Measurements from ENCODE around the gene PSMA1. TPM values are rescaled to one million over a fixed set of nuclear protein-coding genes. Genes with fewer than 3 reads are reported as not detected.

The PSMA1 gene
- polyA plus RNA-seq, 2 of the 4 experiments (the other 2 are of a cell fraction), result 299 to 370 TPM

DNA sequence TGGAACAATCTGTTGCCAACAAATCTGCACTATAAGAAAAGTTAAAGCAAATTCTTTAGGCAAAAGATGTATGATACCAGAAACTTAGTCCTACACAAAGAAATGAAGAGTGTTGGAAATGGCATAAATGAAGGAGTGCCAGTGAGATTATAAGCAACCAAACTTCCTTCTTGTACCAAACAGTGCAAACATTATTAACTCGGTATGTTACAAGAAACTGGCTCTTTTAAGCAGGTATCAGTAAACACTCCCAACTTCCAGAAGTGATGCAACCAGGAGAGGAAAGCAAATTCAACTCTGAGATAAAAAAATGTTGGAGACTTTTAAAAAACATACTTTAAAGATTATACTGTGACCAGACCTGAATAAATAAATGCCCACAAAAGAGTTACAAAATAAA, 49.1 kb downstream of the PSMA1 start:
- FAIRE-seq (no peak), ATAC-seq (no peak), DNase-seq (ENCODE audit: low read depth in 1 of 2, low spot score in 1 of 2) (no peak)
- no peaks in the 10 kb centered on the region for H3K4me1 ChIP-seq
- no peak overlapping the region for H3K4me3 ChIP-seq
- no peak overlapping the region for H3K27ac ChIP-seq
- 32% methylated on average over 1 of the region's 1 CpG for WGBS (ENCODE audit: missing lambda C conversion rate)
- TF ChIP-seq CEBPB (IDR thresholded peaks at IDR 0.05), result 0 out of 4 replicates have a peak, but pooled peaks of 1 of the 2 experiments have one; percentile 8
- TF ChIP-seq EHF (CRISPR knock-in tag; IDR thresholded peaks at IDR 0.05), result no peak
- no peak for TF ChIP-seq FOSB (CRISPR knock-in tag; IDR thresholded peaks at IDR 0.05)
- POLR2A ChIA-PET, result no interaction called here
- no peaks in the 10 kb centered on the region for H3K9me3 ChIP-seq
- no peak overlapping the region for H3K4me2 ChIP-seq
- CTCF ChIA-PET, result interaction anchor here (0.7 to 4.6 kb wide), 5 partner anchors 11 to 474 kb away, joined by 3 to 25 read pairs (median 5); no protein-coding TSS in a partner anchor

DNA sequence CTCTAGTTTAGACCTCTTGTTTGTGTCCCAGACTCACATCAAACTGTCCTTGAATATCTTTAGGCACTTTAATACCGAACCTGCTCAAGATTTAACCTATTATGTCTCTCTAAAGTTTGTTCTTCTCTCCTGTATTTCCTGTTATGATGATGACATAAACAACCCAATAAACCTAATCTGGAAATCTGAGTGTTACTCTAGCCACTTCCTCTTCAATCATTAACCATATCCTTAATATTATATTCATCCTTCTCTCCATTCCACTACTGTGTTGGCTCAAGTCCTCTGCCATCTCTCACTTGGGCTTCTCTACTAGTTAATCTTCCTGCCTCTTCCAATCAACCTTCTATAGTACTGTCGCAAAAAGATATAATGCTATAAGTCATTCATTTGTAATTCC, 56.6 kb downstream of the PSMA1 start:
- TF ChIP-seq ESRRA (IDR thresholded peaks at IDR 0.05; ENCODE audit: borderline replicate concordance, low read length), result no peak
- no peak for TF ChIP-seq CEBPB (IDR thresholded peaks at IDR 0.05)
- no peak for TF ChIP-seq POLR2A (IDR thresholded peaks at IDR 0.05; ENCODE audit: low read length)
- TF ChIP-seq CHD4 (IDR thresholded peaks at IDR 0.05; ENCODE audit: borderline replicate concordance), result no peak
- TF ChIP-seq EHF (CRISPR knock-in tag; IDR thresholded peaks at IDR 0.05), result no peak
- no peak for TF ChIP-seq HOXB5 (CRISPR knock-in tag; IDR thresholded peaks at IDR 0.05)
- no peak for TF ChIP-seq POLR2AphosphoS2 (conservative IDR thresholded peaks at IDR 0.05; ENCODE audit: low read length)
- no peak for TF ChIP-seq RCOR1 (IDR thresholded peaks at IDR 0.05; ENCODE audit: low read depth, low read length)
- TF ChIP-seq FOSL2 (IDR thresholded peaks at IDR 0.05), result no peak
- TF ChIP-seq FOSL2 (CRISPR knock-in tag; IDR thresholded peaks at IDR 0.05), result no peak
- Histone ChIP-seq H3K4me1 (no peaks in the 10 kb centered on the region), H3K27ac (no peak overlapping the region), H3K4me2 (no peak overlapping the region), H3K9me3 (no peaks in the 10 kb centered on the region), H3K4me3 (no peak overlapping the region)
- FAIRE-seq, result no peak
- POLR2A ChIA-PET, result no interaction called here
- CTCF ChIA-PET, result interaction anchor here (0.7 to 13.7 kb wide), 5 partner anchors 8 to 160 kb away, joined by 3 to 258 read pairs (median 5); no protein-coding TSS in a partner anchor
- 69% methylated on average over 2 of the region's 2 CpGs for WGBS (ENCODE audit: missing lambda C conversion rate)
- no peak for ATAC-seq
- no peak for DNase-seq (ENCODE audit: low read depth in 1 of 2, low spot score in 1 of 2)

DNA sequence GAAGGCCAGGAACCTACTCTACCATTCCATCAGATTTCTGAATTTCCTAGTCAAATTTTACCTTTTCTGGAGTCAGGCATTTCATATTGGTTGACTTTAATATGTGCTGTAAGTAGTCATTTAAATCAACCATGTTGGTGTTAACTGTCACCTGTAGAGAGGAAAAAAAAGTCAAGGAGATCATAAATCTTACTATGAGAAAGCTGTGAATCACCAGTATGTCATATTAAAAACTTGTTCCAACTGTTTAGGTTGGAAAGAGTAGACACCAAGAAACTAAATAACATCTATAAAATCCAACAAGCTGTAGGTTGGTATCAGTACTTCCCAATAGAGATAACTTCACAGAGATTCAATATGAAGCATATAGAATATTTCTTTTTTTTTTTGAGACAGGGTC, 60.0 kb downstream of the PSMA1 start:
- H3K4me3 ChIP-seq, result no peak overlapping the region
- no peak for TF ChIP-seq HEYL (CRISPR knock-in tag; IDR thresholded peaks at IDR 0.05)
- TF ChIP-seq, protein P1, sequence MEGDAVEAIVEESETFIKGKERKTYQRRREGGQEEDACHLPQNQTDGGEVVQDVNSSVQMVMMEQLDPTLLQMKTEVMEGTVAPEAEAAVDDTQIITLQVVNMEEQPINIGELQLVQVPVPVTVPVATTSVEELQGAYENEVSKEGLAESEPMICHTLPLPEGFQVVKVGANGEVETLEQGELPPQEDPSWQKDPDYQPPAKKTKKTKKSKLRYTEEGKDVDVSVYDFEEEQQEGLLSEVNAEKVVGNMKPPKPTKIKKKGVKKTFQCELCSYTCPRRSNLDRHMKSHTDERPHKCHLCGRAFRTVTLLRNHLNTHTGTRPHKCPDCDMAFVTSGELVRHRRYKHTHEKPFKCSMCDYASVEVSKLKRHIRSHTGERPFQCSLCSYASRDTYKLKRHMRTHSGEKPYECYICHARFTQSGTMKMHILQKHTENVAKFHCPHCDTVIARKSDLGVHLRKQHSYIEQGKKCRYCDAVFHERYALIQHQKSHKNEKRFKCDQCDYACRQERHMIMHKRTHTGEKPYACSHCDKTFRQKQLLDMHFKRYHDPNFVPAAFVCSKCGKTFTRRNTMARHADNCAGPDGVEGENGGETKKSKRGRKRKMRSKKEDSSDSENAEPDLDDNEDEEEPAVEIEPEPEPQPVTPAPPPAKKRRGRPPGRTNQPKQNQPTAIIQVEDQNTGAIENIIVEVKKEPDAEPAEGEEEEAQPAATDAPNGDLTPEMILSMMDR (IDR thresholded peaks at IDR 0.05), result no peak
- TF ChIP-seq, protein P2, sequence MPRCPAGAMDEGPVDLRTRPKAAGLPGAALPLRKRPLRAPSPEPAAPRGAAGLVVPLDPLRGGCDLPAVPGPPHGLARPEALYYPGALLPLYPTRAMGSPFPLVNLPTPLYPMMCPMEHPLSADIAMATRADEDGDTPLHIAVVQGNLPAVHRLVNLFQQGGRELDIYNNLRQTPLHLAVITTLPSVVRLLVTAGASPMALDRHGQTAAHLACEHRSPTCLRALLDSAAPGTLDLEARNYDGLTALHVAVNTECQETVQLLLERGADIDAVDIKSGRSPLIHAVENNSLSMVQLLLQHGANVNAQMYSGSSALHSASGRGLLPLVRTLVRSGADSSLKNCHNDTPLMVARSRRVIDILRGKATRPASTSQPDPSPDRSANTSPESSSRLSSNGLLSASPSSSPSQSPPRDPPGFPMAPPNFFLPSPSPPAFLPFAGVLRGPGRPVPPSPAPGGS (IDR thresholded peaks at IDR 0.05), result no peak
- no peak for TF ChIP-seq EHMT2 (IDR thresholded peaks at IDR 0.05; ENCODE audit: low read depth)
- TF ChIP-seq NFE2L2 (conservative IDR thresholded peaks at IDR 0.05; ENCODE audit: low read length), result no peak
- no peak for TF ChIP-seq EHF (CRISPR knock-in tag; IDR thresholded peaks at IDR 0.05)
- no peak for TF ChIP-seq FOSL2 (IDR thresholded peaks at IDR 0.05)
- TF ChIP-seq FOSL2 (CRISPR knock-in tag; IDR thresholded peaks at IDR 0.05), result no peak
- TF ChIP-seq, protein P3, sequence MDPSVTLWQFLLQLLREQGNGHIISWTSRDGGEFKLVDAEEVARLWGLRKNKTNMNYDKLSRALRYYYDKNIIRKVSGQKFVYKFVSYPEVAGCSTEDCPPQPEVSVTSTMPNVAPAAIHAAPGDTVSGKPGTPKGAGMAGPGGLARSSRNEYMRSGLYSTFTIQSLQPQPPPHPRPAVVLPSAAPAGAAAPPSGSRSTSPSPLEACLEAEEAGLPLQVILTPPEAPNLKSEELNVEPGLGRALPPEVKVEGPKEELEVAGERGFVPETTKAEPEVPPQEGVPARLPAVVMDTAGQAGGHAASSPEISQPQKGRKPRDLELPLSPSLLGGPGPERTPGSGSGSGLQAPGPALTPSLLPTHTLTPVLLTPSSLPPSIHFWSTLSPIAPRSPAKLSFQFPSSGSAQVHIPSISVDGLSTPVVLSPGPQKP (IDR thresholded peaks at IDR 0.05; ENCODE audit: low read depth, low read length), result no peak
- TF ChIP-seq ESRRA (IDR thresholded peaks at IDR 0.05; ENCODE audit: borderline replicate concordance, low read length), result no peak
- H3K4me2 ChIP-seq, result no peak overlapping the region
- no peaks in the 10 kb centered on the region for H3K9me3 ChIP-seq
- FAIRE-seq (no peak), ATAC-seq (no peak), DNase-seq (ENCODE audit: low read depth in 1 of 2, low spot score in 1 of 2) (no peak)
- ChIA-PET CTCF (interaction anchor here (0.7 to 13.7 kb wide), 5 partner anchors 8 to 580 kb away, joined by 3 to 258 read pairs (median 4); no protein-coding TSS in a partner anchor), POLR2A (no interaction called here)
- H3K4me1 ChIP-seq, result no peaks in the 10 kb centered on the region
- H3K27ac ChIP-seq, result no peak overlapping the region

All from A549 (cell line).